WERI-Rb-1 (cell line): Measurements from ENCODE around the gene SLC22A23.
A peak's percentile ranks its signal among the peaks of the same experiment; 100 is the strongest.

Source experiments
- DNase-seq: peaks from one replicate; pipeline ENCODE4 v3.0.0-alpha.2; 2020
- H3K27ac ChIP-seq: fragments of 250-450 bp; sonication (Bioruptor Pico); 2 replicates; pipeline ENCODE4 v1.5.1; 2020; ENCODE audit warnings: mild to moderate bottlenecking, moderate library complexity
- H3K27me3 ChIP-seq: fragments of 250-450 bp; sonication (Bioruptor Pico); 2 replicates; pipeline ENCODE4 v1.5.1; 2021; ENCODE audit warnings: mild to moderate bottlenecking, low read depth, moderate library complexity; ENCODE audit not compliant: insufficient read depth, severe bottlenecking
- H3K36me3 ChIP-seq: fragments of 250-450 bp; sonication (Bioruptor Pico); 2 replicates; pipeline ENCODE4 v1.5.1; 2020; ENCODE audit warnings: mild to moderate bottlenecking, moderate library complexity
- H3K4me3 ChIP-seq: 2 replicates; pipeline ENCODE4 v1.5.1; 2011; ENCODE audit warnings: low read depth, mild to moderate bottlenecking, control low read depth, low read length
- H3K9me3 ChIP-seq: fragments of 250-450 bp; sonication (Bioruptor Pico); 2 replicates; pipeline ENCODE4 v1.5.1; 2021; ENCODE audit warnings: mild to moderate bottlenecking, moderate library complexity; ENCODE audit not compliant: severe bottlenecking
- TF ChIP-seq, protein P1 (sequence below): IDR thresholded peaks from 2 replicates; pipeline ENCODE4 v1.5.1; 2011; ENCODE audit warnings: low read depth, mild to moderate bottlenecking, control low read depth, inconsistent platforms, low read length

The SLC22A23 gene

DNA sequence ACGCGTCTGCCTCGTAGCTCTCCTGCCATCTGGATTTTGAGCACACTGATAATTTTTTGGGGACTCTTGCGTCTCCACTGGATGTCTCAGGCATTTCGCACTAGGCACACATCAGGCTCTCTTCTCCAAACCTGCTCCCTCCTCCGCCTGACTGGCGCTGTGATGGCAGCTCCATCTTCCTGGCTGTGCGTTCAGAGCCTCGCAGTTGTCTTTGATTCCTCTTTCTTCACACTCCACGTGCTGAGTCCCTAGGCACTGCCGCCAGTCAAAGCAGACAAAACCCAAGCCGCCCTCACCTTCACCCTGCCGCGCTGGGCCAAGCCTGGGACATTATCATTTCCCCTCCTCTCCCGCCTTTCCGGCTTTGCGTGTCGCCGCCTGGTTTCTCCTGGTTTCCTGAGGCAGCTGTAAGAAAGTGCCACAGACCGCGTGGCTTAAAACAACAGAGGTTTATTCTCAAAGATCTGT, 197.3 kb downstream of the SLC22A23 start:
- peak; percentile 52 for DNase-seq

DNA sequence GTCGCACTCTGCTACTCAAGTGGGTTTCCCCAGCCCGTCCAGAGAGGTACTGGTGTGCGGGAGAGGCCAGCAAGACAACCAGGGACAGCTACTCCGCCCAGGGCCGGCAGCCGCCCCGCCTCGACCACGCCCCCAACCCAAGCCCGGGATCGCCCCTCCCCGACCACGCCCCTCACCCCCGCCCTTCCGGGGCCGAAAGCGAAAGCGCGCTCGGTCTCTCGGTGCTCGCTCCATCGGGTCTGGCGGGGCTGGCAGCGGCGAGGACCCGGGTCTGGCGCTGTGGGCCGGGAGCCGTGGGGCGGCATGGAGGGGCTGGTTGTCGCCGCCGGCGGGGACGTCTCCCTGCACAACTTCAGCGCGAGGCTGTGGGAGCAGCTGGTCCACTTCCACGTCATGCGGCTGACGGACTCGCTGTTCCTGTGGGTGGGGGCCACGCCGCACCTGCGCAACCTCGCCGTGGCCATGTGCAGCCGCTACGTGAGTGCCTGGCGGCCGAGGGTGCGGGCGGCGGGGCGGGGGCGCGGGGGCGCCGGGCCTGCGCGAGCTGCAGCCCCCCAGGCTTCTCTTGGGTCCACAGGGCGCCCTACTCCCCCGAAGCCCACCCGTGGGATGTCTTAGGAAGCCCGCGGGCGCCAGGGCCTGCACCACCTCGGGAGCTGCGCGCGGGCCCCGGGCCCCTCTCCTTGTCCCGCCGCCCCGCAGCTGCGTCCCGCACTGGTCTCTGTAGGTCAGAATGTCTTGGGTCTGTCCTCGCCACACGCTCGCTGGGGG, 197.9 kb downstream of the SLC22A23 start, which contains the start of gene PSMG4:
Gene PSMG4, plus strand, starts transcription at position 228 of the 771 bp plus-strand sequence. Its CDS starts 76 bp downstream, at position 304.
- TF ChIP-seq, protein P1, sequence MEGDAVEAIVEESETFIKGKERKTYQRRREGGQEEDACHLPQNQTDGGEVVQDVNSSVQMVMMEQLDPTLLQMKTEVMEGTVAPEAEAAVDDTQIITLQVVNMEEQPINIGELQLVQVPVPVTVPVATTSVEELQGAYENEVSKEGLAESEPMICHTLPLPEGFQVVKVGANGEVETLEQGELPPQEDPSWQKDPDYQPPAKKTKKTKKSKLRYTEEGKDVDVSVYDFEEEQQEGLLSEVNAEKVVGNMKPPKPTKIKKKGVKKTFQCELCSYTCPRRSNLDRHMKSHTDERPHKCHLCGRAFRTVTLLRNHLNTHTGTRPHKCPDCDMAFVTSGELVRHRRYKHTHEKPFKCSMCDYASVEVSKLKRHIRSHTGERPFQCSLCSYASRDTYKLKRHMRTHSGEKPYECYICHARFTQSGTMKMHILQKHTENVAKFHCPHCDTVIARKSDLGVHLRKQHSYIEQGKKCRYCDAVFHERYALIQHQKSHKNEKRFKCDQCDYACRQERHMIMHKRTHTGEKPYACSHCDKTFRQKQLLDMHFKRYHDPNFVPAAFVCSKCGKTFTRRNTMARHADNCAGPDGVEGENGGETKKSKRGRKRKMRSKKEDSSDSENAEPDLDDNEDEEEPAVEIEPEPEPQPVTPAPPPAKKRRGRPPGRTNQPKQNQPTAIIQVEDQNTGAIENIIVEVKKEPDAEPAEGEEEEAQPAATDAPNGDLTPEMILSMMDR = no peak
- Histone ChIP-seq H3K4me3 (peak within 1 kb of the TSS; percentile 70), H3K27me3 (peaks cover 14% of the 10 kb centered on the region), H3K27ac (peak within 1 kb of the TSS; percentile 56), H3K36me3 (peaks cover 16% of the 10 kb centered on the region), H3K9me3 (no peaks in the 10 kb centered on the region)
- peak; percentile 99 for DNase-seq

More for the DNA sequence above, 197.3 kb downstream of the SLC22A23 start:
- Histone ChIP-seq H3K9me3 (no peaks in the 10 kb centered on the region), H3K36me3 (peaks cover 22% of the 10 kb centered on the region), H3K27ac (peak overlapping the region; percentile 56), H3K4me3 (peak overlapping the region; percentile 70), H3K27me3 (peaks cover 14% of the 10 kb centered on the region)
- TF ChIP-seq, protein P1 = no peak

DNA sequence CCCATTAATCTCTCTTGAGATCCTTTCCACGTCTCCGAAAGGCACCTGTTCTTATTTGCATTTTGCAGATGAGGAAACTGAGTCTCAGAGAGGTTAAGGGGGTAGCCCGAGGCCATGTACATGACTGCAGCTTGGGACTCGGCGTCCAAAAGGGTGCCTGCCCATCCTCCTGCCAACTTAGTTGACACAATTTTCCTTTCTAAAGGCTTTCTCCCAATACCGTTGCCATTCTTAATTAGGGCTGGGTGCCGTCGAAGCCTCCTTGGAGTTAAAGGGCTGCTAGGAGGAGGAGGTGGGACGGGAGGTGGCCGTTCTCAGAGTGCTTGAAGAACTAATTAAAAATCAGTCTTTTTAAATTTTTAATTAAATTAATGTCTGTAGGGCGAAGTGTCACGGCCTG, 198.6 kb downstream of the SLC22A23 start:
- peaks cover 9% of the 10 kb centered on the region for H3K36me3 ChIP-seq
- TF ChIP-seq, protein P1 = no peak
- peaks cover 16% of the 10 kb centered on the region for H3K27me3 ChIP-seq
- peaks cover 4% of the 10 kb centered on the region for H3K9me3 ChIP-seq
- H3K4me3 ChIP-seq = peak overlapping the region; percentile 70
- H3K27ac ChIP-seq = no peak overlapping the region
- no peak for DNase-seq

DNA sequence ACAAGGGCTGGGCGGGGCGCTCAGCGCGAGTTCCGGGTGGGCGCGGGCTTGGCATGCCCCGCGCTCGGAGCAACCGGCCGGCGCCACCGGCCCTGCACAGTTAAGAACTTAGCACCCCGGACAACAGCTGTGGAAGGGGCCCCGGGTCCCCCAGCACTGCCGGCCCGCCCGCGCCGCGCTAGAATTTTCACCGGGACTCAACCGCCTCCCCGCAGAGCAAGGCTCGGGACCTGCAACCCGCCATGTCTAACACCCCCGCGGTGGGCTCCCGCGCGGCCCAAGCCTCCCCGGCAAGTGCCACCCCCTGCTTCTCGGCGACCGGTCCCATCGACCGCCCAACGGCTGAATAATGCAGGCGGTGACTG, 203.3 kb downstream of the SLC22A23 start:
- TF ChIP-seq, protein P1 = no peak
- Histone ChIP-seq H3K9me3 (peaks cover 4% of the 10 kb centered on the region), H3K36me3 (no peaks in the 10 kb centered on the region), H3K27me3 (peaks cover 49% of the 10 kb centered on the region), H3K4me3 (no peak overlapping the region), H3K27ac (no peak overlapping the region)
- DNase-seq = no peak

DNA sequence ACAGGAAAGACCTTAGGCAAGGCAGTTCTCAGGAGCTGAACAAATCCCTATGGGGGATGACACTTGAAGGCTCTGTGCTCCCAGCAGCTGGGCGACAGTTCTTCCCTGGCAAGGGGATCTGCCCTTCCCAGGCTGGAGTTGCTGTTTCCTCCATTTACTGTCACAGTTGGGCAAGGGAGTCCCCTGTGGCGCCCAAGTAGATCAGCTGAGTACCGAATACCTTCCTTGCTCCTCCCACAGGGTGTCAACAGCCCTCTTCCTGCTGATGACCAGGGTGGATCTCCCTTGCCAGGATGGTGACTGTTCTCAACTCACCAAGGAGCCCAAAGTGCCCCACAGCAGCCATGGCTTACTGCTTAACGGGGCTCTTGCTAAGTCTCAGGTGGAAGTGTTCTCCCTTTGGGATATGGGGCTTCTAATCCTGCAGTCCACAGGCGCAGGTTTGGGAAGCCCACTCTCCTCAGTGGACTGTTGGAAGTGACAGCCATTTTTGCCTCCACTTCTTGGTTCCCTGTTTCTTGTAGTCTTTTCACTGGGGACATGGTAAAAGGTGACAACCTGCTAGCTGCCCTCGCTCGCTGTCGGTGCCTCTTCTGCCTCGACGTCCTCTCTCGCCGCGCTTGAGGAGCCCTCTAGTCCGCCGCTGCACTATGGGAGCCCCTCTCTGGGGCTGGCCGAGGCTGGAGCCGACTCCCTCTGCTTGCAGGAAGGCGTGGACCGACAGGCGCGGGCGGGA, 203.8 kb downstream of the SLC22A23 start:
- DNase-seq = no peak
- TF ChIP-seq, protein P1 = no peak
- Histone ChIP-seq H3K9me3 (peaks cover 4% of the 10 kb centered on the region), H3K36me3 (no peaks in the 10 kb centered on the region), H3K27ac (no peak overlapping the region), H3K4me3 (no peak overlapping the region), H3K27me3 (peaks cover 45% of the 10 kb centered on the region)
